ENCODE results near the gene FLNA. TPM values are rescaled to one million over a fixed set of nuclear protein-coding genes. Genes with fewer than 3 reads are reported as not detected.

FLNA gene
- total RNA-seq, 2 experiments from 2014 or later, result 985 to 994 TPM

- no peaks in the 10 kb centered on the region for H3K27me3 Mint-ChIP-seq
- peak overlapping the region; percentile 45 for H3K27ac Mint-ChIP-seq
- POLR2A ChIA-PET, result interaction anchor here (0.7 kb wide), 1 partner anchor 303 kb away, joined by 3 read pairs; the partner anchor contains the start of gene IRAK1
- ATAC-seq (ENCODE audit: low read depth) (no peak), DNase-seq (no peak)
- no peaks in the 10 kb centered on the region for H3K9me3 Mint-ChIP-seq
- H3K4me1 Mint-ChIP-seq, result peaks cover 39% of the 10 kb centered on the region
- no peak overlapping the region for H3K4me3 Mint-ChIP-seq
- no peaks in the 10 kb centered on the region for H3K36me3 Mint-ChIP-seq
Observed at GRCh38 chrX:154322890-154323289, 51.5 kb downstream of the FLNA start.

- peaks cover 34% of the 10 kb centered on the region for H3K4me1 Mint-ChIP-seq
- ATAC-seq (ENCODE audit: low read depth) (peak; percentile 46), DNase-seq (no peak)
- no peaks in the 10 kb centered on the region for H3K36me3 Mint-ChIP-seq
- peak overlapping the region; percentile 51 for H3K27ac Mint-ChIP-seq
- H3K4me3 Mint-ChIP-seq, result peak overlapping the region; percentile 60
- POLR2A ChIA-PET, result no interaction called here
- no peaks in the 10 kb centered on the region for H3K27me3 Mint-ChIP-seq
- H3K9me3 Mint-ChIP-seq, result no peaks in the 10 kb centered on the region
Observed at GRCh38 chrX:154321594-154321993, 52.8 kb downstream of the FLNA start.

- H3K9me3 Mint-ChIP-seq, result no peaks in the 10 kb centered on the region
- DNase-seq (no peak), ATAC-seq (ENCODE audit: low read depth) (no peak)
- POLR2A ChIA-PET, result no interaction called here
- H3K4me3 Mint-ChIP-seq, result peak overlapping the region; percentile 60
- no peaks in the 10 kb centered on the region for H3K27me3 Mint-ChIP-seq
- H3K27ac Mint-ChIP-seq, result peak overlapping the region; percentile 51
- H3K36me3 Mint-ChIP-seq, result no peaks in the 10 kb centered on the region
- H3K4me1 Mint-ChIP-seq, result peaks cover 30% of the 10 kb centered on the region
Observed at GRCh38 chrX:154321152-154321551, 53.3 kb downstream of the FLNA start.

- H3K9me3 Mint-ChIP-seq, result no peaks in the 10 kb centered on the region
- peak overlapping the region; percentile 58 for H3K27ac Mint-ChIP-seq
- ATAC-seq (ENCODE audit: low read depth) (no peak), DNase-seq (no peak)
- H3K4me3 Mint-ChIP-seq, result no peak overlapping the region
- POLR2A ChIA-PET, result no interaction called here
- H3K36me3 Mint-ChIP-seq, result no peaks in the 10 kb centered on the region
- no peaks in the 10 kb centered on the region for H3K27me3 Mint-ChIP-seq
- peaks cover 27% of the 10 kb centered on the region for H3K4me1 Mint-ChIP-seq
Observed at GRCh38 chrX:154320406-154320805, 54.0 kb downstream of the FLNA start.

GRCh38 chrX:154317391-154317995 lies 56.9 kb downstream of the FLNA start:
- ATAC-seq (ENCODE audit: low read depth) (no peak), DNase-seq (no peak)
- POLR2A ChIA-PET, result no interaction called here
- no peaks in the 10 kb centered on the region for H3K27me3 Mint-ChIP-seq
- no peaks in the 10 kb centered on the region for H3K9me3 Mint-ChIP-seq
- H3K4me1 Mint-ChIP-seq, result peaks cover 38% of the 10 kb centered on the region
- no peak overlapping the region for H3K27ac Mint-ChIP-seq
- no peaks in the 10 kb centered on the region for H3K36me3 Mint-ChIP-seq
- H3K4me3 Mint-ChIP-seq, result no peak overlapping the region

GRCh38 chrX:154315416-154315815 lies 59.0 kb downstream of the FLNA start:
- Mint-ChIP-seq H3K4me1 (peaks cover 28% of the 10 kb centered on the region), H3K9me3 (no peaks in the 10 kb centered on the region), H3K36me3 (no peaks in the 10 kb centered on the region), H3K4me3 (no peak overlapping the region), H3K27ac (no peak overlapping the region), H3K27me3 (no peaks in the 10 kb centered on the region)
- ATAC-seq (ENCODE audit: low read depth) (no peak), DNase-seq (no peak)
- POLR2A ChIA-PET, result interaction anchor here (0.6 to 1.6 kb wide), 2 partner anchors 12 to 543 kb away, joined by 3 to 5 read pairs; no protein-coding TSS in a partner anchor

GRCh38 chrX:154313147-154313546 lies 61.3 kb downstream of the FLNA start:
- no peak for DNase-seq
- Mint-ChIP-seq H3K4me1 (peaks cover 32% of the 10 kb centered on the region), H3K27me3 (no peaks in the 10 kb centered on the region), H3K27ac (peak overlapping the region; percentile 80), H3K36me3 (no peaks in the 10 kb centered on the region), H3K4me3 (peak overlapping the region; percentile 54), H3K9me3 (no peaks in the 10 kb centered on the region)
- ATAC-seq (ENCODE audit: low read depth), result peak; percentile 70
- POLR2A ChIA-PET, result no interaction called here

- Mint-ChIP-seq H3K36me3 (no peaks in the 10 kb centered on the region), H3K4me1 (peaks cover 27% of the 10 kb centered on the region), H3K27me3 (no peaks in the 10 kb centered on the region), H3K27ac (no peak overlapping the region), H3K4me3 (no peak overlapping the region), H3K9me3 (no peaks in the 10 kb centered on the region)
- ATAC-seq (ENCODE audit: low read depth) (no peak), DNase-seq (no peak)
- POLR2A ChIA-PET, result interaction anchor here (0.8 kb wide), 1 partner anchor 215 kb away, joined by 4 read pairs; no protein-coding TSS in a partner anchor
Observed at GRCh38 chrX:154312116-154312515, 62.3 kb downstream of the FLNA start.

- H3K27me3 Mint-ChIP-seq, result no peaks in the 10 kb centered on the region
- peaks cover 26% of the 10 kb centered on the region for H3K4me1 Mint-ChIP-seq
Observed at GRCh38 chrX:154310616-154311536, 63.6 kb downstream of the FLNA start.

GRCh38 chrX:154309041-154309775 lies 65.2 kb downstream of the FLNA start:
- Mint-ChIP-seq H3K27ac (peak overlapping the region; percentile 87), H3K9me3 (no peaks in the 10 kb centered on the region), H3K4me1 (peaks cover 25% of the 10 kb centered on the region), H3K4me3 (no peak overlapping the region), H3K36me3 (no peaks in the 10 kb centered on the region), H3K27me3 (no peaks in the 10 kb centered on the region)
- DNase-seq (no peak), ATAC-seq (ENCODE audit: low read depth) (no peak)
- POLR2A ChIA-PET, result no interaction called here

More at GRCh38 chrX:154310616-154311536, 63.6 kb downstream of the FLNA start:
- H3K36me3 Mint-ChIP-seq, result no peaks in the 10 kb centered on the region
- H3K9me3 Mint-ChIP-seq, result no peaks in the 10 kb centered on the region
- POLR2A ChIA-PET, result interaction anchor here (0.8 kb wide), 1 partner anchor 214 kb away, joined by 4 read pairs; no protein-coding TSS in a partner anchor
- H3K4me3 Mint-ChIP-seq, result no peak overlapping the region
- DNase-seq (no peak), ATAC-seq (ENCODE audit: low read depth) (no peak)
- H3K27ac Mint-ChIP-seq, result no peak overlapping the region

GRCh38 chrX:154308108-154308946 lies 66.1 kb downstream of the FLNA start:
- POLR2A ChIA-PET, result interaction anchor here (0.6 kb wide), 1 partner anchor 171 kb away, joined by 3 read pairs; no protein-coding TSS in a partner anchor
- Mint-ChIP-seq H3K9me3 (no peaks in the 10 kb centered on the region), H3K36me3 (no peaks in the 10 kb centered on the region), H3K27ac (peak overlapping the region; percentile 87), H3K27me3 (no peaks in the 10 kb centered on the region), H3K4me1 (peaks cover 21% of the 10 kb centered on the region), H3K4me3 (peak overlapping the region; percentile 30)
- DNase-seq (peak; percentile 72), ATAC-seq (ENCODE audit: low read depth) (peak; percentile 82)

- POLR2A ChIA-PET, result interaction anchor here (0.5 kb wide), 1 partner anchor 167 kb away, joined by 8 read pairs; no protein-coding TSS in a partner anchor
- Mint-ChIP-seq H3K4me3 (no peak overlapping the region), H3K4me1 (peaks cover 15% of the 10 kb centered on the region), H3K27ac (no peak overlapping the region), H3K27me3 (no peaks in the 10 kb centered on the region), H3K9me3 (no peaks in the 10 kb centered on the region), H3K36me3 (no peaks in the 10 kb centered on the region)
- ATAC-seq (ENCODE audit: low read depth) (no peak), DNase-seq (no peak)
Observed at GRCh38 chrX:154307202-154307601, 67.2 kb downstream of the FLNA start.
